Islet of Langerhans (tissue), 1 donor: Measurements from ENCODE around the gene PYGL.
"Not testable (repeated sequence)": the region's sequence is repeated elsewhere in the genome, so short reads cannot be mapped to it uniquely, and the experiment has no call there.

Source experiments
- FAIRE-seq: peaks from one replicate; lab custom pipeline; 2011; peaks lifted over from hg19 to GRCh38; lab: Jason Lieb, UNC

PYGL gene

GRCh38 chr14:50943943-50944646 is at the start of gene PYGL:
Gene PYGL (minus strand): TSS chr14:50944483. CDS start chr14:50944403, 80 bp downstream.
- FAIRE-seq = no peak

GRCh38 chr14:50985859-50986331 is 41.6 kb upstream of the PYGL start:
- FAIRE-seq = no peak

- peak; percentile 38 for FAIRE-seq
Measured at GRCh38 chr14:50985124-50985858, 41.0 kb upstream of the PYGL start.

GRCh38 chr14:50984036-50984710 is 39.9 kb upstream of the PYGL start:
- FAIRE-seq = no peak

- FAIRE-seq = no peak
Measured at GRCh38 chr14:50979941-50980850, 35.9 kb upstream of the PYGL start.

GRCh38 chr14:50978888-50979287 is 34.6 kb upstream of the PYGL start:
- no peak for FAIRE-seq

- FAIRE-seq = no peak
Measured at GRCh38 chr14:50978529-50978871, 34.2 kb upstream of the PYGL start.

GRCh38 chr14:50977863-50978528 is 33.7 kb upstream of the PYGL start:
- no peak for FAIRE-seq

GRCh38 chr14:50974118-50974517 is 29.8 kb upstream of the PYGL start:
- no peak for FAIRE-seq

- FAIRE-seq = no peak
Measured at GRCh38 chr14:50972734-50973133, 28.5 kb upstream of the PYGL start.

- FAIRE-seq = no peak
Measured at GRCh38 chr14:50970886-50971781, 26.9 kb upstream of the PYGL start.

- FAIRE-seq = no peak
Measured at GRCh38 chr14:50967790-50968189, 23.5 kb upstream of the PYGL start.

- FAIRE-seq = no peak
Measured at GRCh38 chr14:50967103-50967502, 22.8 kb upstream of the PYGL start.

- no peak for FAIRE-seq
Measured at GRCh38 chr14:50964683-50965390, 20.6 kb upstream of the PYGL start.

- FAIRE-seq = no peak
Measured at GRCh38 chr14:50963919-50964318, 19.6 kb upstream of the PYGL start.

- no peak for FAIRE-seq
Measured at GRCh38 chr14:50961605-50962221, 17.4 kb upstream of the PYGL start.

GRCh38 chr14:50957296-50957695 is 13.0 kb upstream of the PYGL start:
- no peak for FAIRE-seq

- FAIRE-seq = not testable (repeated sequence)
Measured at GRCh38 chr14:50956421-50956820, 12.1 kb upstream of the PYGL start.

GRCh38 chr14:50955373-50956043 is 11.2 kb upstream of the PYGL start:
- no peak for FAIRE-seq
